Measurements from ENCODE around the gene SMCO4. TPM values are rescaled to one million over a fixed set of nuclear protein-coding genes. Genes with fewer than 3 reads are reported as not detected.
"Not testable (repeated sequence)": the region's sequence is repeated elsewhere in the genome, so short reads cannot be mapped to it uniquely, and the experiment has no call there.

The SMCO4 gene
- total RNA-seq, 2 donors from 2014 or later, result 9.7 to 80.1 TPM

DNA sequence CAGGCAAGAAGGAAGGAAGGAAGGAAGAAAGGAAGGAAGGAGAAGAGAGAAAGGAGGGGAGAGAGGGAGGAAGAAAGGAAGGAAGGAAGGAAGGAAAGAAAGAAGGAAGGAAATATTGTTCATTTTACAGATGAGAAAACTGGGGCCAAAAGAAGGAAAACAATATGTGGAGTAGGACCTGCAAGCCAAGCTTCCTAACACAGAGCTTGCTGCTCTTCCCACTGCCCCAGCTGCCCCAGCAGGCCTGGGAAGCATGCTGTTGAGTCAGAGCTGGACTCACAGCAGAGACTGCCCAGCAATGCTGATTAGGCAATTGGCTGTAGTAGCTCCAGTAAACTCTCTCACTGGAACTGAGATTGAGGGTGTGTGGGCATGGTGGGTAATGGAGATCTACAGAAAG is 42.6 kb upstream of the SMCO4 start:
- Histone ChIP-seq H3K4me3 (no peak overlapping the region), H3K27me3 (replicated peaks; ENCODE audit: insufficient read depth) (no peaks in the 10 kb centered on the region), H3K4me1 (ENCODE audit: control insufficient read depth in 1 of 2, low read depth in 2 of 2) (no peaks in the 10 kb centered on the region), H3K36me3 (no peaks in the 10 kb centered on the region), H3K27ac (no peak overlapping the region), H3K9me3 (no peaks in the 10 kb centered on the region)
- TF ChIP-seq, protein P1, sequence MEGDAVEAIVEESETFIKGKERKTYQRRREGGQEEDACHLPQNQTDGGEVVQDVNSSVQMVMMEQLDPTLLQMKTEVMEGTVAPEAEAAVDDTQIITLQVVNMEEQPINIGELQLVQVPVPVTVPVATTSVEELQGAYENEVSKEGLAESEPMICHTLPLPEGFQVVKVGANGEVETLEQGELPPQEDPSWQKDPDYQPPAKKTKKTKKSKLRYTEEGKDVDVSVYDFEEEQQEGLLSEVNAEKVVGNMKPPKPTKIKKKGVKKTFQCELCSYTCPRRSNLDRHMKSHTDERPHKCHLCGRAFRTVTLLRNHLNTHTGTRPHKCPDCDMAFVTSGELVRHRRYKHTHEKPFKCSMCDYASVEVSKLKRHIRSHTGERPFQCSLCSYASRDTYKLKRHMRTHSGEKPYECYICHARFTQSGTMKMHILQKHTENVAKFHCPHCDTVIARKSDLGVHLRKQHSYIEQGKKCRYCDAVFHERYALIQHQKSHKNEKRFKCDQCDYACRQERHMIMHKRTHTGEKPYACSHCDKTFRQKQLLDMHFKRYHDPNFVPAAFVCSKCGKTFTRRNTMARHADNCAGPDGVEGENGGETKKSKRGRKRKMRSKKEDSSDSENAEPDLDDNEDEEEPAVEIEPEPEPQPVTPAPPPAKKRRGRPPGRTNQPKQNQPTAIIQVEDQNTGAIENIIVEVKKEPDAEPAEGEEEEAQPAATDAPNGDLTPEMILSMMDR (IDR thresholded peaks at IDR 0.05), result no peak
- ATAC-seq (ENCODE audit: insufficient number of reproducible peaks, low FRiP score, low read depth) (no peak), DNase-seq (ENCODE audit: low spot score) (no peak)

DNA sequence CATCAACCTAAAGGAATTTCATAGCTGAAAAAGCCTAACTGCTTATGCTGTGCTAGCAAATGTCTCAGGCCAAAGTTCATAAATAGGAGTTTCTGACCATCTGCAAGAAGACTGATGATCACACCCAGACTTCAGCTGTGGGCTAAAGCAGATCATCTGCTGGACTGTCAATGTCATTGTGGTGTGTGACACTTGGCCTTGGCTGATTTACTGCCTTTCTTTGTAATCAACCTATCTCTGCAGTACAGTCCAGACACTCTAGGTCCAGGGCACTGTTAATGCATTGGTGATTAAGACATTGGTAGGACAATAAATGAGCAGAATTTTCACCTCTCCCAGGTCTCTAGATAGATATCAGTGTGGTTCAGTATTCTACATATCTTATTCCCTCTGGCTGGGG is 40.3 kb upstream of the SMCO4 start:
- Histone ChIP-seq H3K36me3 (no peaks in the 10 kb centered on the region), H3K27ac (no peak overlapping the region), H3K4me3 (no peak overlapping the region), H3K27me3 (replicated peaks; ENCODE audit: insufficient read depth) (no peaks in the 10 kb centered on the region), H3K4me1 (ENCODE audit: control insufficient read depth in 1 of 2, low read depth in 2 of 2) (no peaks in the 10 kb centered on the region), H3K9me3 (no peaks in the 10 kb centered on the region)
- TF ChIP-seq, protein P1 (IDR thresholded peaks at IDR 0.05), result no peak
- DNase-seq (ENCODE audit: low spot score) (no peak), ATAC-seq (ENCODE audit: insufficient number of reproducible peaks, low FRiP score, low read depth) (no peak)

DNA sequence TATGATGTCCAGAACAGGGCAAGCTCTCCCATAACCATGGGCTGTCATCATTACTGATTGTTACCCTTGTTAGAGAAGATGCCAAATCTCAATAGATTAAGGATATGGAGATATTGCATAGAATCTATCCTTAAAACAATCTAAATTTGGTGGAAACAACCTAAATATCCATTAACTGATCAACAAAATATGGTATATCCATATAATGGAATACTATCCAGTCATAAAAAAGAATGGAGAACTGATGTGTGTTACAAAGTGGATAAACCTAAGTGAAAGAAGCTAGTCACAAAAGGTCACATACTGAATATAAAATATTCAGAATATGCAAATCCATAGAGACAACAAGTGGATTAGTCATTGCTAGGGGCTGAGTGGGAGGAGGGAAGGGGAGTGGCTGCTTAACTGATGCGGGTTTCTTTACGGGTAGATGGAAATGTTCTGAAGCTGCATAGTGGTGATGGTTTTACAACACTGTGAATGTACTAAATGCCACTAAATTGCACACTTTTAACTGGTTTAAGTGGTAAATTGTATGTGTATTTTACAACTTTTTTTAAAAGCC is 36.1 kb upstream of the SMCO4 start:
- TF ChIP-seq, protein P1 (IDR thresholded peaks at IDR 0.05), result no peak
- no peak overlapping the region for H3K27ac ChIP-seq
- DNase-seq (ENCODE audit: low spot score) (no peak), ATAC-seq (ENCODE audit: insufficient number of reproducible peaks, low FRiP score, low read depth) (no peak)
- peaks cover 0 to 6% of the 10 kb centered on the region in 2 donors for H3K4me1 ChIP-seq (ENCODE audit: control insufficient read depth in 1 of 2, low read depth in 2 of 2)
- no peaks in the 10 kb centered on the region for H3K9me3 ChIP-seq
- no peaks in the 10 kb centered on the region for H3K27me3 ChIP-seq (replicated peaks; ENCODE audit: insufficient read depth)
- H3K4me3 ChIP-seq, result no peak overlapping the region
- H3K36me3 ChIP-seq, result no peaks in the 10 kb centered on the region

DNA sequence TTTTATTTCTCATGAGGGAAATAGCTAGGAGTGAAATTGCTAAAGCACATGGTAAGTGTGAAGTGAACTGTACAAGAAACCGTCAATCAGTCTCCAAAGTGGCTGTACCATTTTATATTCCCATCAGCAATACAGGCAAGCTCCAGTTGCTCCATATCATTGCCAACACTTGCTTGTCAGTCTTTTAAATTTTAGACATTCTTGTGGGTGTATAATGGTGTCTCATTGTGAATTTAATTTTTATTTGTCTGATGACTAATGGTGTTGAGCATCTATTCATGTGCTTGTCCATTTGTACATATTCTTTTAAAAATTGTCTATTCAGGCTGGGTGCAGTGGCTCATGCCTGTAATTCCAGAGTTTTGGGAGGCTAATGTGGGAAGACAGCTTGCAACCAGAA is 34.1 kb upstream of the SMCO4 start:
- Histone ChIP-seq H3K4me3 (no peak overlapping the region), H3K9me3 (no peaks in the 10 kb centered on the region), H3K27ac (peak overlapping the region in 1 of 2 donors; percentile 32), H3K36me3 (no peaks in the 10 kb centered on the region), H3K4me1 (ENCODE audit: control insufficient read depth in 1 of 2, low read depth in 2 of 2) (peaks cover 0 to 6% of the 10 kb centered on the region in 2 donors), H3K27me3 (replicated peaks; ENCODE audit: insufficient read depth) (no peaks in the 10 kb centered on the region)
- ATAC-seq (ENCODE audit: insufficient number of reproducible peaks, low FRiP score, low read depth) (peak; percentile 46), DNase-seq (ENCODE audit: low spot score) (no peak)
- TF ChIP-seq, protein P1 (IDR thresholded peaks at IDR 0.05), result no peak

DNA sequence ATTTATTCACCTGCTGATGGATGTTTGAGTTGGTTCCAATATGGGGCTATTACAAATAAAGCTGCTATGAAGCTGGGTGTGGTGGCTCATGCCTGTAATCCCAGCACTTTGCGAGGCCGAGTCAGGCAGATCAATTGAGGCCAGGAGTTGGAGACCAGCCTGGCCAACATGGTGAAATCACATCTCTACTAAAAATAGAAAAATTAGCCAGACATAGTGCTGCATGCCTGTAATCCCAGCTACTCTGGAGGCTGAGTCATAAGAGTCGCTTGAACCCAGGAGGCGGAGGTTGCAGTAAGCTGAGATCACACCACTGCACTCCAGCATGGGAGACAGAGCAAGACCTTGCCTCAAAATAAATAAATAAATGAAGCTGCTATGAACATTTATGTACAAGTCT is 33.7 kb upstream of the SMCO4 start:
- peak; percentile 2 for DNase-seq (ENCODE audit: low spot score)
- not testable (repeated sequence) for H3K4me3 ChIP-seq; H3K27me3 ChIP-seq (replicated peaks; ENCODE audit: insufficient read depth); H3K4me1 ChIP-seq (ENCODE audit: control insufficient read depth in 1 of 2, low read depth in 2 of 2); H3K36me3 ChIP-seq; H3K9me3 ChIP-seq
- H3K27ac ChIP-seq, result peak overlapping the region in 1 of 2 donors; percentile 32
- ATAC-seq (ENCODE audit: insufficient number of reproducible peaks, low FRiP score, low read depth), result peak; percentile 92

DNA sequence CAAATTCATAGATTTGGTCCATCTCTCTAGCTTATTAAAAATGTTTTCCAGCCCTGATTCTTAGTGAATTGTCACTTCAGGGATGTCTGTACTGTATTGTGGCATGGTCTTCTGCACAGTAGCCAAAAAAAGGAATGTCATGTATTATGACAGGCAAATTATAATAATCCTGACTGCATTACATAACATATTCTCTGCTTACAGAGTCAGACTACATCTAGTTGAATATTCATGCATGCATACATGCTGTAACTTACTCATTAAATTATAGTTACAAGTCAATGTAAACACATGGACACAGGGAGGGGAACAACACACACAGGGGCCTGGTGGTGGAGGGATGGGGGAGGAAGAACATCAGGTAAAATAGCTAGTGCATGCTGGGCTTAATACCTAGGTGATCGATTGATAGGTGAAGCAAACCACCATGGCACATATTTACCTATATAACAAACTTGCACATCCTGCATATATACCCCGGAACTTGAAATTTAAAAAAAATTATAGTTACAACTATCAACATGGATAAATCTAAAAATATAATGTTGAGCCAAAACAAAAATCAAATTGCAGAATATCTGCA is 31.5 kb upstream of the SMCO4 start:
- no peak overlapping the region for H3K27ac ChIP-seq
- no peaks in the 10 kb centered on the region for H3K27me3 ChIP-seq (replicated peaks; ENCODE audit: insufficient read depth)
- TF ChIP-seq, protein P1 (IDR thresholded peaks at IDR 0.05), result no peak
- peaks cover 0 to 6% of the 10 kb centered on the region in 2 donors for H3K4me1 ChIP-seq (ENCODE audit: control insufficient read depth in 1 of 2, low read depth in 2 of 2)
- no peaks in the 10 kb centered on the region for H3K36me3 ChIP-seq
- H3K9me3 ChIP-seq, result no peaks in the 10 kb centered on the region
- no peak overlapping the region for H3K4me3 ChIP-seq
- no peak for ATAC-seq (ENCODE audit: insufficient number of reproducible peaks, low FRiP score, low read depth)
- DNase-seq (ENCODE audit: low spot score), result no peak

All from thoracic aorta (tissue), 2 donors.